ENCODE measurements around the gene MDH1B. TPM values are rescaled to one million over a fixed set of nuclear protein-coding genes. Genes with fewer than 3 reads are reported as not detected.

The MDH1B gene
- polyA plus RNA-seq, 1 donor from 2014 or later: 11.7 TPM

- TF ChIP-seq EZH2 (IDR thresholded peaks at IDR 0.05; ENCODE audit: borderline replicate concordance, insufficient read depth, low read length, poor library complexity, severe bottlenecking) (no peak), SMC3 (conservative IDR thresholded peaks at IDR 0.05; ENCODE audit: poor library complexity) (no peak), RAD21 (conservative IDR thresholded peaks at IDR 0.05) (no peak), POLR2AphosphoS5 (IDR thresholded peaks at IDR 0.05) (no peak), MXI1 (conservative IDR thresholded peaks at IDR 0.05; ENCODE audit: poor library complexity, severe bottlenecking) (no peak), TAF1 (IDR thresholded peaks at IDR 0.05; ENCODE audit: low read depth) (no peak), CTCF (IDR thresholded peaks at IDR 0.05; ENCODE audit: poor library complexity, severe bottlenecking) (no peak), EP300 (conservative IDR thresholded peaks at IDR 0.05; ENCODE audit: poor library complexity, severe bottlenecking) (no peak), REST (IDR thresholded peaks at IDR 0.05; ENCODE audit: borderline replicate concordance) (no peak)
- Histone ChIP-seq H3K79me2 (replicated peaks; ENCODE audit: insufficient read depth, low read length) (no peaks in the 10 kb centered on the region), H3F3A (ENCODE audit: insufficient read depth, low read length, poor library complexity, severe bottlenecking) (no peaks in the 10 kb centered on the region), H3K4me2 (ENCODE audit: low read length) (no peak overlapping the region), H4K20me1 (ENCODE audit: insufficient read depth) (no peaks in the 10 kb centered on the region), H3K4me3 (ENCODE audit: low read length) (no peak overlapping the region), H3K9me2 (ENCODE audit: insufficient read depth, low read length) (no peaks in the 10 kb centered on the region), H3K9me3 (ENCODE audit: low read length) (no peaks in the 10 kb centered on the region), H3K27me3 (ENCODE audit: insufficient read depth, low read depth, low read length) (no peaks in the 10 kb centered on the region), H2AFZ (ENCODE audit: low read depth, low read length) (no peak overlapping the region), H3K9ac (ENCODE audit: low read length) (no peak overlapping the region), H3K36me3 (ENCODE audit: insufficient read depth, low read length) (no peaks in the 10 kb centered on the region), H3K27ac (ENCODE audit: low read length) (no peak overlapping the region)
These were observed 36.6 kb downstream of the MDH1B start for GRCh38 chr2:206728277-206729199.

- Histone ChIP-seq H3K27me3 (ENCODE audit: insufficient read depth, low read depth, low read length) (no peaks in the 10 kb centered on the region), H3K36me3 (ENCODE audit: insufficient read depth, low read length) (no peaks in the 10 kb centered on the region), H4K20me1 (ENCODE audit: insufficient read depth) (no peaks in the 10 kb centered on the region), H3K9ac (ENCODE audit: low read length) (no peak overlapping the region), H3K4me2 (ENCODE audit: low read length) (no peak overlapping the region), H3K27ac (ENCODE audit: low read length) (no peak overlapping the region), H3K9me2 (ENCODE audit: insufficient read depth, low read length) (no peaks in the 10 kb centered on the region), H3K9me3 (ENCODE audit: low read length) (no peaks in the 10 kb centered on the region), H3K4me3 (ENCODE audit: low read length) (no peak overlapping the region), H3F3A (ENCODE audit: insufficient read depth, low read length, poor library complexity, severe bottlenecking) (no peaks in the 10 kb centered on the region), H3K79me2 (replicated peaks; ENCODE audit: insufficient read depth, low read length) (no peaks in the 10 kb centered on the region), H2AFZ (ENCODE audit: low read depth, low read length) (no peak overlapping the region)
- TF ChIP-seq SMC3 (conservative IDR thresholded peaks at IDR 0.05; ENCODE audit: poor library complexity) (no peak), CTCF (IDR thresholded peaks at IDR 0.05; ENCODE audit: poor library complexity, severe bottlenecking) (no peak), EZH2 (IDR thresholded peaks at IDR 0.05; ENCODE audit: borderline replicate concordance, insufficient read depth, low read length, poor library complexity, severe bottlenecking) (no peak), POLR2AphosphoS5 (IDR thresholded peaks at IDR 0.05) (no peak), TAF1 (IDR thresholded peaks at IDR 0.05; ENCODE audit: low read depth) (no peak), REST (IDR thresholded peaks at IDR 0.05; ENCODE audit: borderline replicate concordance) (no peak), RAD21 (conservative IDR thresholded peaks at IDR 0.05) (no peak), EP300 (conservative IDR thresholded peaks at IDR 0.05; ENCODE audit: poor library complexity, severe bottlenecking) (no peak)
These were observed 37.8 kb downstream of the MDH1B start for GRCh38 chr2:206727287-206727686.
